ENCODE measurements around the gene ASCL5.

The ASCL5 gene

DNA sequence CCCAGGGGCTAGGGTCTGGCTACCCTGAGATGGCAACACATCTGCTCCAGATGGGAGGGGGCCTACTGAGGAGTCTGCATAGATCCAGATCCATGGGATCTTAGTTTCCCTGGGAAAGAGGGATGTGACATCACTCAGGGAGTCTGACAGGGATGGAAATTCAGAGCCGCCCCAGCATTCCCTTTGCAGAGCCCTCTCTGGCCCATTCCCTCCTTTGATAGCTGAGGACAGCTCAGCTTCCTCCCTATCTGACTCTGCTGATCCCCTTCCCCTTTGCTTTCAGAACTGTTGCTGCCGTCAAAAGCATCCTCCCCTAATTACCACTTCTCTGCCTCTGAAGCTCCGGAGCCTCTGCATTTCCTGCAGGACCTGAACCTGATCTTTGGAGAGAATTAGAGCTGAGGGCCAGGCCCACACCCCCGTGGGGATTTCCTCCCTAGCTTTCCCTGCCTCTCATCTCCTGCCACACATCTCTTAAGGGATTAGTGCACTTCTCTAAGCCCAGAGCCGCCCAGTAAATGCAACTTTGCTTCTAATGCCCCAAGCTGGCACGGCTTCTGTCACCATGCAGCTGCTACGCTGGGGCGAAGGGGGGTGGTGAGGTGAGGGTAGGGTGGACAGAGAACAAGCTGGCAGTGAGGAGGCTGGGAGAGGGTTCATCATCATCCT is 9.5 kb upstream of the ASCL5 start:
- no peak for DNase-seq

DNA sequence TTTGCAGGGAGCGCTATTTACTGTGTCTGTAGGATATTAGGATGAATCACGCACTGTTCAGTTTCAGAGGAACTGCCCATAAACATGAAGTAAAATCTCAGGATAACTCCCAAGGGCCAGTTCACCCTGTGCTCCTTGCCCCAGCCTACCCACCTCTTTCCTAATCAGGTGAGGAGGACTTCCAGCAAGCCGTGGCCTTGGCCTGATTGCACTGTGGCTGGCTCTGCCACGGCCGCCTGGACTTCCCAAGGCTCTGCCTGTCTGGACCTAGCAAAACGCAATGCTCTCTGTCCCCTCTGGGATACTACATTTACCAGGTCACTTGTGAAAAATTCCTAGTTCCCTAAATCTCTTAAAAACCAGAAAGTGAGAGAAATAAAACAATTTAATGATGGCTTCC is 7.4 kb upstream of the ASCL5 start:
- no peak for DNase-seq

DNA sequence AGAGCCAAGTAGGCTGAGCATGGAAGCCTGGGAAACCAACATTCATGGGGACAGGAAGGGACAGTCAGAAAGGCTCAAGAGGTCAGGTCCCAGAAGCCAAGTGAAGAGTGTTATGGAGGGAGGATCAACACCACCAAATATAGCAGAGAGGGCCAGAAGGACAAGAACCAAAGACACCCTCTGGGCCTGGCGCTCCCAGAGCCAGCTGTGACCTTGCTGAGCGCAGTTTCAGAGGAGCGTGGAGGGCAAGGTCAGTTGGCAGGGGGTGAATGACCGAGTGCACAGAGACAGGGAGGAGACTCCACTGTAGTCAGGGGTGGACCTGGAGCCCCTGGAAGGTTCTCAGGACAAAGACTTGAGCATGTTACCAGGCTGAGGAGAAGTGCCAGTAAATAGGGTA is 4.4 kb upstream of the ASCL5 start:
- no peak for DNase-seq

DNA sequence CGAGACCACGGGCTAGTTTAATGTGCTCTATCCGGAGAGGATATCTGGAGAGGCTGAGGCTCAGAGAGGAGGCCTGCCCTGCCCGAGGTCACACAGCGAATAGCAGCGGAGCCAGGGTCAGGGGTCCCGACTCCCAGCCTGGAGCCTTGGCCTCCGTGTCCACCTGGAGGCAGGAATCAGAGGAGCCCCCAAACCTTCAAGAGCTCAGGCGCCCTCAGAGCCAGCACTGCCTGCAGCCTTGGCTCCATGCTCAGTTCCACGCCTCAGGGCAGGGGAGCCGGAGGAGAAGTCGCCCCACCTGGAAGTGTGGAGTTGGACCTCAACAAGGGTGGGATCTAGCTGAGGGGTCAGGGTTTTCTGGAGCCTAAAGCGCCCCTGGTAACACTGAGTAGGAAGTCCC is 2.0 kb upstream of the ASCL5 start:
- no peak for DNase-seq

DNA sequence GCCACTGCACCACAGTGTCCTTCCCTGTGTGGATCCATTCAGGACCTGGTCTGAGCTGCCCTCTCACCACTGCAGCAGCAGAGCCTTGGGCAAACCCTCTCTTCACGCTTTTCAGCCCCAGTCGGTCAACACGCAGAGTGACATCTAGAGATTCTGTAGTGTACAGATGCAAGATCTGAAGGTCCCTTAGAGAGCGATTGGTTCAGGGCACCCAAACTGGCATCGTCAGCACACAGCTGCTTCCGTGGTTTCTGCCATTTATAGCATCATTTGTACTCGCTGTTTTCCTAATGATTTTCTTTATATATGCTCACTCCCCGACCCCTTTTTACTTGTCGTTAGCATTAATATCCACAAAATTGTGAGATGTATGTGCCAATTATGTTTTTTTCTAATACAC is 1.5 kb upstream of the ASCL5 start:
- peak; percentile 79 for DNase-seq

DNA sequence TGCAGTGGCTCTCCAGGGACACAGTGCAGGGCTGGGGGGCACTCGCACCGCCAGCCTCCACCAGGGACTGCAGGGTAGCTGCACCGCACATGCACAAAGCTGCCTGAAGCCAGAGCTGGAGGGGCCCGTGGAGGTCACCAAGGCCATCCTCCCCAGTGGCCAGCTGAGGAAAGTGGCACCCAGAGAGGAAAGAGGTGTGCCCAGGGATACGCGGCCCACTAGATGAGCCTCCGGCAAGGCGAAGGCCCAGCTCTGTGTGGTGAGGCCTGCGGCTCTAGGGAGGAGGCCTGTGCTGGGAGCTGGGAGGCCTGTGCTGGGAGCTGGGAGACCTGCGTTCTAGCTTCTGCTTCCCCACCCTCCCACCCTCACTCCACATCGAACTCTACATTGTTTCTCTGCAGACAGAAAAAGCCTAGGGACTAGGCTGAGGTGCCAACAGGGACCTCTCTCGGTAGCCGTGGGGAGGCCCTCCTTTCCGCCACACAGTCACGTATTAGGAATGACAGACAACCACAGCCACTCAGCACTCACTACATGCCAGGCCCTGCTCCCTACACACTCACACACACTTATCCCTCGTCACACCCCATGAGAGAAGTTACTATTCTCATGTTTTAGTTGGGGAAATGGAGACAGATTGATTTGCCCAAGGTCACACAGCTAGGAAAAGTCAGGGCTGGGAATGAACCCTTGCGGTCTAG is 921 bp upstream of the ASCL5 start:
- no peak for DNase-seq

DNA sequence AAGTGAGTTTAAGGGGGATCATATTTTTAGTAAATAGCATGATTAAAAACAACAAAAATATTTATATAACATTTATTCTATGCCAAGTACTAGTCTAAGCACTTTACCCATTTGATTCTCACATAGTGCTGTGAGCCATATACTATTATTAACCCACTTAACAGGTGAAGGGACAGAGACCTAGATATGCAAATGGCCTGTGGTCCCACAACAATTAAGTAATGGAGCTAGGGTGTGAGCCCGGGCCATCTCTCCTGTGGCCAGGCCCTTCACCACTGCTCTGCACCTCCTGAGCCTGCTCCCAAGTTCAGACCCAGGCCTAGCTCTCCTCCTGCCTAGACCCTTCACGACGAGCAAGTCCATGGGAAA is 537 bp downstream of the ASCL5 start:
- DNase-seq: no peak

DNA sequence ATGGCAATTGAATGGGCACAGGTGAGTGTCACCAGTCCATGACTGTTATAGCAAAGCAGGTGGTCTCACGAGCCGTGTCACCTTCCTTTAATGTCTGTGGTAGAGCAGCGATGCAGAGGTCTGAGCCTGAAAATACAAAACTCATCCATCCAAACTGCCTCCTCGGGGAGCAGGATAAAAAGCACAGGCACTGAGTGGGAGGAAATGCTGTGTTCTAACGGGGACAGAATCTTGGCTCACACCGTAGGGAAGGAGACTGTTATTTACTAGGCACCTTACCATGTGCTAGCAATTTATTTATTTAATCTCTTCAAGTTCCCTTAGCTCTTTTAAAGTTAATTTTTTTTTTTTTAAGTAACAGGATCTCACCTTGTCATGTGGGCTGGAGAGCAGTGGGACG is 1.2 kb downstream of the ASCL5 start:
- no peak for DNase-seq

DNA sequence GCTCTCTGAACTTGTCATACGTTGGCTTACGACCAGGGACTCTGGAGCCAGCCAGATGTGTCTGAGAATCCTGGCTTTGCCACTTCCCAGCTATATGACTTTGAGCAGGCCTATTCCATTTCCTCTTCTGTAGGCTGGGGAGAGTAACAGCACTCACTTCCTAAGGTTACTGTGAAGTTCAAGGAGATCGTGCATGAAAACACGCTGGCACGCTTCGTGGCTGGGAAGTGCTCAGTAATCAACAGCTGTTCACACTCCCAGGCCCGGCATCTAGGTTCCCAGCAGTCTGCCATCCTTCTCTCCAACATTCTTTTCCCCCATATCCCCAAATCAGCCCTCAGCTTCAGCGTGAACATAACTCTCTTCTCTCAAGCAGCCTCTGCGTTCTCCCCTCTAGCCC is 2.0 kb downstream of the ASCL5 start:
- DNase-seq: no peak

DNA sequence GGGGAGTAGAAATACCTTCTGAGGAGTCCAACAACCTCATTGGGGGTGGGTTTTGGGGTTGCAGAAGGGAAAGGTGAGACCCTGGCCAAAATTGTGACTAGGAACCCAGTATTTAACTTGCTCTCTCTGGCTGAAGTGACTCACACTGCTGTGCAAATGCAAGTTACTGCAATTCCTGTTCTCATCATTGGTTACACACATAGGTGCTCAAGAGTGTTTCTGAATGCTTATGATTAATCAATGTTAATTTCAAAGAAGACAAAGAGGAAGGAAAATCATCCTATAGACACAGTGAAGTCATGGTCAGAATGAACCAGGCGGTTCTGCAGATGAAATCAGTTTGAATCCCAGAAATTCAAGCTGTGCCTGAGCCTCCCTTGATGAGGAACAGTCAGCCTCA is 3.1 kb downstream of the ASCL5 start:
- DNase-seq: no peak

DNA sequence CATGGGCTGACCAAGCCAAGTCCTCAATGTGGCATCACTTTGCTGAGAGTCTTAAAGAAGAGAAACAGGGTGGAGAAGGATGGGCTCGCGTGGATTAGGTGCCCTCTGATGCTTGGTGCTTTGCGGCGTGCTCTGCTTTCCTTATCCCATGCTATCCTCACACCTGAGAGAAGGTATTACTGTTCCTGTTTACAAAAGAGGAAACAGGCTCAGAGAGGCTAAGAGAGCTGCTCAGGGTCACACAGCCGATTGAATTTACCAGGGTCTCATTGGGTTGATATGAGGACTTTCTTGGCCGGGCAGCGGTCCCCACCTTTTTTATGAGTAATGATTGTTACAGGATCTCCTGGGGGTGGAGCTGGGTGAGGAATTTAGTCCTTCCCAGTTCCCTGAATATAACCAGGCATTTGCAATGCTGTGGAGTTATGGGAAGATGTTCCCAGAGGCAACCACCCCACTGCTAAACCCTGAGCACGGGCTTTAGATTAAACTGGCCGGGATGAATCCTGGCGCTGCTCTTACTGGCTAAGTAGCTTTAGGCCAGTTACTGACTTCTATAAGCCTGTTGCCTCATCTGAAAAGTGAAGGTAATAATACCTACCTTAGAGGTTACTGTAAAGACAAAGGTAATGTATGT is 4.5 kb downstream of the ASCL5 start:
- no peak for DNase-seq

DNA sequence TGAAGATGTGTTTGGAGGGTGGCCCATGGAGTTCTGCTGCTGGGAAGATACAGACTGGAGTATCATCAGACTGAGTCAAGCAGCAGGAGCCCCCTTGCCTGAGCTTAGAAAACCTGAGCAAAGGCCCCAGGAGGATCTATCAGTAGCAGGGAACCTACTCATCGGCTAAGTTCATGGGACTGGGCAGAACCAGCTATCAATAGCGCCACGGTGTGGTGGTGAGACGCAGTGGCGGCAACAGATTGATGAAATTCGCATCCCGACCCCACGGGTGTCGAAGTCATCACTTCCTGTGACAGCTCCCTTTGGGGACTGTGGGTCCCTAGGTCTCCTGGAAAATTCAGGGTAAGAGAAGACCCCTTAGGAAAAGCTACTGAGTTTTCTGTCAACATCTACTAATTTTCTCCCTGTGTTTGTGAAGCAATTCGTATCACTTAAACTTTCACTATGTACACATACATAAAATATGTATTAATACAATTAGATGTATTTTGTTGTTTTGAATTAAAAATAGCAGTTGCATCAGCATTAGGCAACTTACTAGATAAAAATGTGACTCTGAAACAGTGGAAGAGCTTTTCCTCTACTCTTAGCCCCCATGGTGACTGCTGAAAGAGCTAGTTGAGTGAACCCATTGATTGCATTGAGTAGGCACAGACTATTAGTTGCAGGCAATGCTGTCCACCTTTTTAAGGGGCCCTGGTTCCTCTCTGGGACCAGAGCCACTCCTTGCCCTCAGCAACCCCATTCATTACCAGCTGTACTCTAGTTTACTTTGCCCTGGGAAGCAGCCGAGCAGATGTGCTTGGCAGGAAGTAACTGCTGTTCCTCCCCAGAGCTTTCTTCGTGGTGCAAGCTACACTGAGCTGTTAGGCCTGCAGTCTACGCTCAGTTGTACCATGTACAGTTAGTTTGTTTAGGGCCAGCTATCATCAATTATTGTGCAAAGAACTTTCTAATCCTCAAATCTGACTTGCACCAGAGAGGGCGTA is 7.5 kb downstream of the ASCL5 start:
- peak; percentile 73 for DNase-seq

DNA sequence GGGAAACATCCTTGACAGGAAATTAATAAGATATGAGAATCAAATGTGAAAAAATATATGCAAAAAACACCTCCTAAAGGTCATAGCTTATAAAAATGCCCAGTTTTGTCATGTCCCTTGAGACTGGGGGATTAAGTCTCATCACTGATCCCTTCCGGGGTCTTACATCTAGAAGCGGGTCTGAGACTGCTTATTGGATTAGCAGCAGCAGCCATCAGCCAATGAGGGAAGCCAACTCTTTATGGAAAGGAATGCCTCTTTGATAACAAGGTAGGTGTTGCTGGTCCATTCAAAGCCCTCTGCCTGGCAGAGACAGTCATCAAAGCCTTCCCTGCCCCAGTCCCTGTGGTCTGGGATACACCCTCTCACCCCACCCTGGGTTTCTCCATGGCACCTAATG is 10.9 kb downstream of the ASCL5 start:
- no peak for DNase-seq

DNA sequence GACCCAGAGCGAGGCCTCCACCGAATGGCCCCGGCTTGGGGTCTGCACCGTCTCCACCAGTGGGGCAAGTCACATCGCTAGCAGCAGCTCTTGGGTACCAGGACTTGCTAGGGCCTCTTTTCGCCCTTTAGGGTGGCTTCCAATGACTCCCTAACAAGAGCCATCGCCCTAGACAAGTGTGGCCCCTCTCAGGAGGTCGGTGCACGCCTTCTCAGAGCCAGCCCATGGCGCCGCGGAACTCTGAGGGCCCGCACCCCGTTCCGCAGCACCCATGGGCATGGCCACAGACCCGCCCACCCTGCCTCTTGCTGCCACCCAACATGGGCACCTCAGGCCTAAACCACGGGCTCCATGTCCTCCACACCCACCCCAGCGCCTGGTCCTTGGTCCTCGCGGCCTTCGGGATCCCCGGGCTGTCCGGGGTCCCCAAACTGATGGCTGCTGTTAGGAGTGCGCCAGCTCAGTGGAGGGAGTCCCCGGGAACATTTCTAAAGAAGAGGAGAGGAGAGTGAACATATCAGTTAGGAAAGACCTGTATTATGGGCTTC is 11.5 kb downstream of the ASCL5 start:
- no peak for DNase-seq

DNA sequence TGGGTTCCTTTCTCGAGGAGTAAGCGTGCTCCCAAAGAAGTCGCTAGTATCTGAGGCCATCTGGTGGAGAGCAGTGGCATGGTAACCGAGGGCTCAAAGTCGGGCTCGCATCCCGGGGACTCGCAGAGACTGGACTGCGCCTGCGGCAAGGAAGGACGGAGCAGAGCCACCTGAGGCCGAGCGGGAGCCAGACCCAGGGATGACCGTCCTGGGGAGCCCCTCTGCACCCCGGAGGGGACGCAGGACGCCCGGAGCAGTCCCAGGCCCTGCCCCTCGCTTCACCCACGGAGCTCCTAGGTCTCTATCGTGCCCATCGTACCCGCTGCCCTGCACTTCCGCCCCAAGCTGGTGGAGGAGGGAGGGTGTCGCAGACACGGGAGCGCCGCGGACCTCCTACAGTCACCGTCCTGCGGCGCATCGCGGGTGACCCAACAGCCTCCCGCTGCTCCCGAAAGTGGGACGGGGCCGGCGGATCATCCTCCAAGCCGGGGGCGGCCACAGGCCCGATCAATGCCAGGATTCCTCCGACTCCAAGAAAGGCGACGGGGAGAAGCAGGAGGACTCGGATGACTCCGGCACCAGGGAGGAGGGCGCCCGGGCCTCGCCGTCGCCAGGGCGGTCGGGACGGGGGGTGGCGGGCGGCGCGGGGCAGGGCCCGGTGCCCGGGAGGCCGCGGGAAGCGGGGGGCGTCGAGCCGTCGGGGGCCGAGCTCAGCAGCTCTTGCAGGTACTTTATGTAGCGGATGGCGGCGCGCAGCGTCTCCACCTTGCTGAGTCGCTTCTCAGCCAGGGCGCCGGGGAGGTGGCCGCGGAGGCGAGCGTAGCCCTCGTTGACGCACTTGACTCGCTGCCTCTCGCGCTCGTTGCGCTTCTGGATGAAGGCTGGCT is 12.5 kb downstream of the ASCL5 start:
- peak; percentile 93 for DNase-seq

DNA sequence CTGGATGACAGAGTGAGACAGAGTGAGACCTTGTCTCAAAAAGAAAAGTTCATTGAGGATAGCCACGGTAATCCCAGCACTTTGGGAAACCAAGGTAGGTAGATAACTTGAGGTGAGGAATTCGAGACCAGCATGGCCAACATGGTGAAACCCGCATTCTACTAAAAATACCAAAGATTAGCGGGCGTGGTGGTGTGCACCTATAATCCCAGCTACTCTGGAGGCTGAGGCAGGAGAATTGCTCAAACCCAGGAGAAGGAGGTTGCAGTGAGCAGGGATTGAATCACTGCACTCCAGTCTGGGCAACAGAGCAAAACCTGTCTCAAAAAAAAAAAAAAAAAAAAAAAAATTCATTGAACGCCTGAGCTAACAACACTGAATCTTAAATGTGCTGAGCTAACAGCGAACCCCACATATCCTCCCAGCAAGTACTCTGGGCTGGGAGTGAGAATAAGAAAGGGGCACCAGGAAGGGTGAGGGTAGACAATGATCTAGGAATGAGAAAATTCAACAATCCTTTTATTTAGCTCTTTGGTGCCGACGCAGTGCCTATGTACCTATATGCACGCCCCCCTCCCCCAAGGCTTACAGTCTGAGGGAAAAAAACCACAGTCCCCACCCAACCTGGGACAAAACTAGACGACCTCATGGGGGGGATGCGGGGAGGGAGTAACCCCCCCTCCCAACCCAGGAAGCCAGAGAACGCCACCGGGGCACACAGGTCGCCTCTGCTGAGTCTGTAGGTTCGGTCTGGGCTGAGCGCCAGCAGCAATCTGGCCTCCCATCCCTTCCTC is 13.3 kb downstream of the ASCL5 start:
- no peak for DNase-seq

DNA sequence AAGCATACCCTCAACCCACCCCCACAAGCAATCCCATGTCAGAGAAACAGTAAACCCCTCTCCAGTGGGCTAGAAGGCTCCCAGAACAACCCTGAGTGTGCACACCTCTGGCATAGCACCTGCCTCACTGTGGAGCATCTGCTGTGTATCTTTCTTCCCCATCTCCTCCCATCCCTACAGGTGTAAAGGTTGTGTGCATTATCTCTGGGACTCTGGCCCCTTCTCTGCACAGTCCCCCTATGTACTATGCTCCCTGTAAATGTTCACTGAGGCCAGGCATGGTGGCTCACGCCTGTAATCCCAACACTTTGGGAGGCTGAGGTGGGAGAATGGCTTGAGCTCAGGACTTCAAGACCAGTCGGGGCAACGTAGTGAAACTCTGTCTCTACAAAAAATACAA is 14.1 kb downstream of the ASCL5 start:
- no peak for DNase-seq

DNA sequence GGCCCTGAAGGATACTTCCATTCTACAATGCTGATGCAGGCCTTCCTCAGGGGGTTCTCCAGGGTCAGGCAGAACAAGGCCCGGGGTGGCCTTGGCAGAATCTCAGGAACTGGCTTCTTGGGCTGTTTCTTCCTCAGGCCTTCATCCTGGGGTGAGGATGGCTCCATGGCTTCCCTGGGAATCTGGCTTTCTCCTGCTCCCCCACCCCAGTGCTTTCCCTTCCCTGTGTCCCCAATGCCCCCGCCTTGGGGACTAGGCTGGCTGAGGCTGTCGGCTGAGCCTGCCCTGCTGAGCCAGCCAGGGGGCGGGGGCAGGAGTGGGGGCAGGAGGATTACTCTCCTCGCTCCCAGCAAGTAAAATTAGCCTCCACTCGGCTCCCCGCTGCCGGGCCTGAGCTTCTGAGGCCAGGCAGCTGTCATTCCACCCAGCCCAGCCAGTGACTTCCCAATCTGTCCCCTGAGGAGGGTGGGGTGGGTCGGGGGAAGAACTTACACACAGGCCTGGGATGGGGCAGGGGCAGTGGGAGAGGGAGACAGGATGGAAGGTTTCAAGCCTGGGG is 14.7 kb downstream of the ASCL5 start, which contains the start of gene CACNA1S:
Gene CACNA1S (minus strand): TSS at position 254 of the 559 bp plus-strand sequence. CDS start 87 bp downstream, at position 167.
- DNase-seq: no peak

DNA sequence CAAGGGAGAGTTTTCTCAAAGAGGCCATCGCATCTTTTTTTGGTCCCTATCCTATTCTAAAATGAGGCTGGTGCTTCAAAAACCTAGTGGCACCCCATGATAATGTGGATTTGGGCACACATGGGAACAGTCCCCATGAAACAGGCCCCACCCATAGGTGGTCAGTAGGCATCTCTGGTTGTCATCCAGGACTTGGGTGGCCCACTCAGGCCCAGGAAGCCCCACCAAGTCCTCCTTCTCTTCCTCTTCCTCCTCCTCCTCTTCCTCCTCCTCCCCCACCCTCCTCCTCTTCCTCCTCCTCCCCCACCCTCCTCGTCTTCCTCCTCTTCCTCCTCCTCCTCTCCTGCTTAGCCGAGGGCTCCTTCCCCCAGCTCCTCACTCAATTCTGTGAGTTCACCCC is 15.3 kb downstream of the ASCL5 start:
- DNase-seq: no peak

DNA sequence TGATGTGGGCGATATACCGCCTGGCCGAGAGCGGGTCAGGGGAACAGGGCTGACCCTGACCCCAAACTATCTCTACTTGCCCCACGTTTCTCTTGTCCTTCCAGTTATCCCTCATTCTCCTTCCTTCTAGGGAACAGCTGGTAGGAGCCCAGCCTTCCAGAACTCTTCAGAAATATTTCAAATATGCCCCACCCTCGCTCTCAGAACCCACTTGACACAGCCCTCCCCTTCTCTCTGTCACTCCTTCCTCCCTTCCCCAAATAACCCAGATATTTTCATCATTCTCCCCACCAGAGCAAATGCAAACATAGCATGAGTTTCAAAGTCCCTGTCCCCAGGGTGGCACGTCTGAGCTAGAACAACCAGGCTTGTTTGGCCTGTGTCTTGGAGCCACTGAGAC is 15.8 kb downstream of the ASCL5 start:
- DNase-seq: no peak

DNA sequence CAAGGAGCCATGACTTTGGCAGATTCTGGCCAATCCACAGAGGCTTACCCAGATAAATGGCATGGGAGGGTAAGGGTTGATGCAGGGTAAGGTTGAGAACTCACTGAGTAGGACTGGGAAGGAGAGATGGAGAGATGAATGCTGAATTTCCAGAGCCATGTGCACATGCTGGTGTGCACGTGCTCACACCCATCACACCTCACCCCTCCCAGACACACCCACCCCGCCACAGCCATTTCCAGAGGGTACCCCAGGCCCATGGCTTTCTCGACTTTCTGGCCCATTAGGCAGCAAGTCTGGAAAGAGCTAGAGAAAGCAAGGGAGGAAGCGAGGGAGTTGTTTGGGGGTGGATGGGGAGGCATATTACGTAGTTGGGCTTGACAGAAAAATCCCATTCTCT is 16.4 kb downstream of the ASCL5 start:
- no peak for DNase-seq

Measured in RPMI8226 (cell line).